Suprapubic skin (tissue), 4 donors: ENCODE results near the gene ANKH. TPM values are rescaled to one million over a fixed set of nuclear protein-coding genes. Genes with fewer than 3 reads are reported as not detected.
"Not testable (repeated sequence)": the region's sequence is repeated elsewhere in the genome, so short reads cannot be mapped to it uniquely, and the experiment has no call there.

Source experiments
- DNase-seq, 2 donors: peaks; one replicate each; pipeline ENCODE4 v3.0.0-alpha.2; 2019; ENCODE audit warnings: low spot score in 2 of 2
- H3K27ac ChIP-seq: fragments of 200-600 bp; sonication (generic); one replicate; pipeline ENCODE4 v1.5.1; 2019
- H3K27me3 ChIP-seq: fragments of 200-600 bp; sonication (generic); one replicate; pipeline ENCODE4 v1.5.1; 2019
- H3K36me3 ChIP-seq: fragments of 200-600 bp; sonication (generic); one replicate; pipeline ENCODE4 v1.5.1; 2019
- H3K4me1 ChIP-seq: fragments of 200-600 bp; sonication (generic); one replicate; pipeline ENCODE4 v1.5.1; 2019
- H3K4me3 ChIP-seq: fragments of 200-600 bp; sonication (generic); one replicate; pipeline ENCODE4 v1.5.1; 2019; ENCODE audit warnings: mild to moderate bottlenecking
- H3K9me3 ChIP-seq: fragments of 200-600 bp; sonication (generic); one replicate; pipeline ENCODE4 v1.5.1; 2019
- CTCF ChIP-seq, 2 donors: fragments of 200-600 bp in 1 of 2; fragments of 450-650 bp in 1 of 2; sonication (generic) in 1 of 2; IDR thresholded peaks; one replicate each; pipeline ENCODE4 v1.5.1; 2016 to 2019; ENCODE audit warnings: antibody characterized with exemption in 2 of 2, mild to moderate bottlenecking in 1 of 2, moderate library complexity in 1 of 2
- EP300 ChIP-seq: sonication (generic); formaldehyde crosslinking; IDR thresholded peaks from one replicate; pipeline ENCODE4 v1.6.1; 2017; ENCODE audit warnings: antibody characterized with exemption
- POLR2A ChIP-seq, 2 donors: fragments of 450-650 bp; IDR thresholded peaks; one replicate each; pipeline ENCODE4 v1.6.1; 2017; ENCODE audit warnings: antibody characterized with exemption in 2 of 2, mild to moderate bottlenecking in 2 of 2, moderate library complexity in 2 of 2
- POLR2AphosphoS5 ChIP-seq, 3 donors: sonication (generic); formaldehyde crosslinking; IDR thresholded peaks; one replicate each; pipeline ENCODE4 v1.6.1; 2017; ENCODE audit warnings: antibody characterized with exemption in 3 of 3
- WGBS: methylation state at CpG from one replicate; pipeline ENCODE4 v1.1.5; 2018; 5-methylcytosine and 5-hydroxymethylcytosine counted together
- total RNA-seq, 4 donors: library from RNA; depleted of rRNA; stranded (reverse); fragments of >200 nt; gene quantifications; one replicate each; pipeline ENCODE4 v1.1.0, GENCODE V29; 2016

Gene ANKH
- total RNA-seq, 4 donors from 2014 or later, result 59.8 to 86.1 (median 70.4) TPM

GRCh38 chr5:14879393-14879792, 7.8 kb upstream of the ANKH start:
- Histone ChIP-seq H3K9me3 (no peaks in the 10 kb centered on the region), H3K27me3 (no peaks in the 10 kb centered on the region), H3K27ac (no peak overlapping the region), H3K36me3 (no peaks in the 10 kb centered on the region), H3K4me1 (peaks cover 5% of the 10 kb centered on the region), H3K4me3 (no peak overlapping the region)
- 91% methylated on average over 2 of the region's 2 CpGs for WGBS
- no peak for TF ChIP-seq CTCF (IDR thresholded peaks at IDR 0.05)
- DNase-seq, result no peak

- not testable (repeated sequence) for H3K4me1 ChIP-seq, H3K9me3 ChIP-seq, H3K27ac ChIP-seq, H3K4me3 ChIP-seq, H3K27me3 ChIP-seq, H3K36me3 ChIP-seq, DNase-seq
- 98% methylated on average over 9 of the region's 9 CpGs for WGBS
Observed at GRCh38 chr5:14878192-14878591, 6.6 kb upstream of the ANKH start.

DNA sequence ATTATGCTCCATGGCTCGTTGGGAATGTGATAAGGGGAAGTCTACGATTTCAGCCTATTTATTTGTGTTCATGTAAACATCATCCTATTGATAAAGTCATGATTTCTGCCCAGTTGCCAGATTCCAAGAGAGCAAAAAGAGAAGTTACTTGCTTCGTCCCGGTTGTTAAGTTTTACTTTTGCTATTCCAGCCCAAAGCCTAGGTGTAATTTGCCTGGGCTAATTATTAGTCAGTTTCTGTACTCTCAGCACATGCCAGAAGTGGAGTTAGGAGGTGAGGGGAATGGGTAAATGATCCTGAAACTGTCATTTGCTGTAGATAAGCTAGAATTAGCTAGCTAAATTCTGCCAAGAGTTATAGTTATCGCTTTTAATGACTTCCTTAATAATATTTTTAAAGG, 4.5 kb upstream of the ANKH start:
- Histone ChIP-seq H3K27me3 (no peaks in the 10 kb centered on the region), H3K4me3 (no peak overlapping the region), H3K4me1 (peaks cover 8% of the 10 kb centered on the region), H3K9me3 (no peaks in the 10 kb centered on the region), H3K27ac (no peak overlapping the region), H3K36me3 (no peaks in the 10 kb centered on the region)
- WGBS, result 72% methylated on average over 5 of the region's 5 CpGs
- no peak for DNase-seq
- TF ChIP-seq CTCF (IDR thresholded peaks at IDR 0.05) (no peak), EP300 (no peak), POLR2A (IDR thresholded peaks at IDR 0.05) (no peak), POLR2AphosphoS5 (IDR thresholded peaks at IDR 0.05) (no peak)

DNA sequence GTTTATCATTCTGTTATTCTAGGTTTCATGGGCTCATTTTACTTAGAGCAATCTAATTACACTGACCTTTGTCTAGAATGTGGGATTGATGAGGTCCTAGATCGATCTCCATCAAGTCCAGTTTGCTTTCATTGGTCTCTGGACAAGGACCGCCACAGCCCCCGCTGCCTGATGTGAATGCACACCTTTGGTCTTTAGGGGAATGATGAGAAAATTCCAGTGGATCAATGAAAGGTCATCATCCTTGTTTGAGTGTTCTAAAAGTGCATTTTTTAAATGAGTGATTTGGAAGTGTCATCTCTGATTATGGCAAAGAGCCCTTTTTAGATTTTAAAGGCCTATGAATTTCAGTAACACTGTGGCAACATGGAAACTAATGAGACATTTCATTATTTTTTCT, 2.2 kb upstream of the ANKH start:
- DNase-seq, result no peak
- TF ChIP-seq CTCF (IDR thresholded peaks at IDR 0.05) (no peak), POLR2AphosphoS5 (IDR thresholded peaks at IDR 0.05) (no peak), EP300 (no peak), POLR2A (IDR thresholded peaks at IDR 0.05) (no peak)
- H3K27me3 ChIP-seq, result no peaks in the 10 kb centered on the region
- no peak overlapping the region for H3K4me3 ChIP-seq
- WGBS, result 99% methylated on average over 3 of the region's 3 CpGs
- no peaks in the 10 kb centered on the region for H3K9me3 ChIP-seq
- H3K4me1 ChIP-seq, result peaks cover 25% of the 10 kb centered on the region
- H3K36me3 ChIP-seq, result no peaks in the 10 kb centered on the region
- H3K27ac ChIP-seq, result no peak overlapping the region

- DNase-seq, result no peak
- peak overlapping the region; percentile 96 for H3K27ac ChIP-seq
- H3K36me3 ChIP-seq, result no peaks in the 10 kb centered on the region
- 89% methylated on average over 9 of the region's 9 CpGs for WGBS
- H3K4me3 ChIP-seq, result peak overlapping the region; percentile 91
- no peaks in the 10 kb centered on the region for H3K27me3 ChIP-seq
- H3K4me1 ChIP-seq, result peaks cover 25% of the 10 kb centered on the region
- no peaks in the 10 kb centered on the region for H3K9me3 ChIP-seq
- TF ChIP-seq POLR2A (IDR thresholded peaks at IDR 0.05) (no peak), EP300 (no peak), CTCF (IDR thresholded peaks at IDR 0.05) (no peak), POLR2AphosphoS5 (IDR thresholded peaks at IDR 0.05) (no peak)
Observed at GRCh38 chr5:14873093-14873492, 1.5 kb upstream of the ANKH start.
